Fibroblast of lung (primary cell): ENCODE results near the gene RASIP1. TPM values are rescaled to one million over a fixed set of nuclear protein-coding genes. Genes with fewer than 3 reads are reported as not detected.

ENCODE experiments used
- DNase-seq, 2 donors: peaks; one replicate each; pipeline versions ENCODE4 v3.0.0 to v3.0.0-alpha.2; 2010; ENCODE audit warnings: low read depth in 2 of 2
- H2AFZ ChIP-seq: 2 replicates; pipeline ENCODE4 v1.5.1; 2012; ENCODE audit warnings: low read length, control low read depth, inconsistent platforms
- H3K27ac ChIP-seq: 2 replicates; pipeline ENCODE4 v1.5.1; 2011; ENCODE audit warnings: low read length, control low read depth; ENCODE audit not compliant: insufficient read depth
- H3K27me3 ChIP-seq: 2 replicates; pipeline ENCODE4 v1.5.1; 2011; ENCODE audit warnings: mild to moderate bottlenecking, low read length; ENCODE audit not compliant: control insufficient read depth, insufficient read depth
- H3K36me3 ChIP-seq: 2 replicates; pipeline ENCODE4 v1.5.1; 2011; ENCODE audit warnings: low read length; ENCODE audit not compliant: control insufficient read depth, insufficient read depth
- H3K4me1 ChIP-seq: 2 replicates; pipeline ENCODE4 v1.5.1; 2011; ENCODE audit warnings: low read length; ENCODE audit not compliant: control insufficient read depth, insufficient read depth; ENCODE audit errors: extremely low read depth
- H3K4me2 ChIP-seq: 2 replicates; pipeline ENCODE4 v1.5.1; 2011; ENCODE audit warnings: low read length, control low read depth; ENCODE audit not compliant: insufficient read depth; ENCODE audit errors: extremely low read depth
- H3K4me3 ChIP-seq, 4 experiments: fragments of 200-600 bp in 1 of 4; sonication (generic) in 1 of 4; replicated peaks in 1 of 4; 2 replicates each; pipeline ENCODE4 v1.5.1; 2011 to 2016; ENCODE audit warnings: low read length in 4 of 4, low read depth in 3 of 4, mild to moderate bottlenecking in 3 of 4, control low read depth in 2 of 4, inconsistent platforms in 1 of 4, mixed read lengths in 1 of 4; ENCODE audit not compliant: insufficient read depth in 1 of 4; ENCODE audit errors: control extremely low read depth in 1 of 4
- H3K79me2 ChIP-seq: 2 replicates; pipeline ENCODE4 v1.5.1; 2012; ENCODE audit warnings: mild to moderate bottlenecking, low read length, inconsistent platforms; ENCODE audit not compliant: control insufficient read depth, insufficient read depth
- H3K9ac ChIP-seq: 2 replicates; pipeline ENCODE4 v1.5.1; 2011; ENCODE audit warnings: mild to moderate bottlenecking, low read length, control low read depth; ENCODE audit not compliant: insufficient read depth
- H3K9me3 ChIP-seq: 2 replicates; pipeline ENCODE4 v1.5.1; 2012; ENCODE audit warnings: low read depth, low read length; ENCODE audit not compliant: control insufficient read depth, insufficient read depth
- H4K20me1 ChIP-seq: 2 replicates; pipeline ENCODE4 v1.5.1; 2011; ENCODE audit warnings: low read length; ENCODE audit not compliant: control insufficient read depth, insufficient read depth; ENCODE audit errors: extremely low read depth
- CTCF ChIP-seq, 2 donors: IDR thresholded peaks in 1 of 2; conservative IDR thresholded peaks in 1 of 2; 1 replicate in 1 of 2; 2 replicates in 1 of 2; pipeline ENCODE4 v1.5.1; 2011 to 2012; ENCODE audit warnings: low read length in 2 of 2, control low read depth in 1 of 2, inconsistent platforms in 1 of 2, low read depth in 1 of 2, mild to moderate bottlenecking in 1 of 2
- EZH2 ChIP-seq: IDR thresholded peaks from 2 replicates; pipeline ENCODE4 v1.5.1; 2012; ENCODE audit warnings: low read length, control low read depth, mild to moderate bottlenecking; ENCODE audit errors: missing control alignments
- polyA plus RNA-seq, 2 donors: library from polyadenylated mRNA; depleted of rRNA in 1 of 2; stranded (reverse) in 1 of 2; unstranded in 1 of 2; fragments of >200 nt; gene quantifications; 2 replicates each; pipeline ENCODE4 v1.2.1, GENCODE V29; 2011 to 2012; ENCODE audit warnings: missing spikeins in 1 of 2
- total RNA-seq: library from RNA; depleted of rRNA; stranded (reverse); fragments of >200 nt; gene quantifications from 2 replicates; pipeline ENCODE4 v1.2.1, GENCODE V29; 2014

Gene RASIP1
- total and polyA plus RNA-seq, 2 donors (not counting 1 experiment from before 2014, with no cell fraction given) = 0.99 to 1.6 TPM

- Histone ChIP-seq H2AFZ (peak within 1 kb of the TSS; percentile 83), H3K79me2 (no peaks in the 10 kb centered on the region), H3K36me3 (no peaks in the 10 kb centered on the region), H3K9me3 (no peaks in the 10 kb centered on the region), H3K9ac (peak within 1 kb of the TSS; percentile 48), H4K20me1 (no peaks in the 10 kb centered on the region), H3K4me3 (peak within 1 kb of the TSS; percentile 14 to 70 (median 50)), H3K27me3 (peaks cover 12% of the 10 kb centered on the region), H3K4me2 (peak within 1 kb of the TSS; percentile 69), H3K27ac (peak within 1 kb of the TSS; percentile 56), H3K4me1 (no peaks in the 10 kb centered on the region)
- no peak for TF ChIP-seq CTCF (conservative IDR thresholded peaks at IDR 0.05 in 1 of 2, IDR thresholded peaks at IDR 0.05 in 1 of 2; ENCODE audit: low read depth in 1 of 2, low read length in 2 of 2)
- DNase-seq = peak; percentile 87 to 90
These were observed 6.5 kb upstream of the RASIP1 start, which contains the start of gene IZUMO1 for GRCh38 chr19:48746738-48747575. Gene IZUMO1, minus strand, starts transcription at chr19:48746909. Its CDS starts 1,050 bp downstream, at chr19:48745859.

- Histone ChIP-seq H3K4me2 (no peak overlapping the region), H4K20me1 (no peaks in the 10 kb centered on the region), H3K9ac (no peak overlapping the region), H2AFZ (peak overlapping the region; percentile 20), H3K27me3 (peaks cover 8% of the 10 kb centered on the region), H3K9me3 (no peaks in the 10 kb centered on the region), H3K27ac (no peak overlapping the region), H3K79me2 (no peaks in the 10 kb centered on the region), H3K4me1 (no peaks in the 10 kb centered on the region), H3K36me3 (no peaks in the 10 kb centered on the region), H3K4me3 (no peak overlapping the region)
- DNase-seq = no peak
- TF ChIP-seq EZH2 (no peak), CTCF (conservative IDR thresholded peaks at IDR 0.05 in 1 of 2, IDR thresholded peaks at IDR 0.05 in 1 of 2; ENCODE audit: low read depth in 1 of 2, low read length in 2 of 2) (no peak)
These were observed 5.7 kb upstream of the RASIP1 start for GRCh38 chr19:48746110-48746509.

GRCh38 chr19:48745208-48745995 lies 5.0 kb upstream of the RASIP1 start:
- Histone ChIP-seq H3K27ac (no peak overlapping the region), H3K79me2 (no peaks in the 10 kb centered on the region), H4K20me1 (no peaks in the 10 kb centered on the region), H3K9me3 (no peaks in the 10 kb centered on the region), H3K36me3 (no peaks in the 10 kb centered on the region), H3K27me3 (peaks cover 4% of the 10 kb centered on the region), H3K4me3 (no peak overlapping the region), H2AFZ (no peak overlapping the region), H3K4me1 (no peaks in the 10 kb centered on the region), H3K9ac (no peak overlapping the region), H3K4me2 (no peak overlapping the region)
- TF ChIP-seq CTCF (conservative IDR thresholded peaks at IDR 0.05 in 1 of 2, IDR thresholded peaks at IDR 0.05 in 1 of 2; ENCODE audit: low read depth in 1 of 2, low read length in 2 of 2) (no peak), EZH2 (no peak)
- peak; percentile 52 to 56 for DNase-seq
